Measurements from ENCODE around the gene ZNF530.

ZNF530 gene

DNA sequence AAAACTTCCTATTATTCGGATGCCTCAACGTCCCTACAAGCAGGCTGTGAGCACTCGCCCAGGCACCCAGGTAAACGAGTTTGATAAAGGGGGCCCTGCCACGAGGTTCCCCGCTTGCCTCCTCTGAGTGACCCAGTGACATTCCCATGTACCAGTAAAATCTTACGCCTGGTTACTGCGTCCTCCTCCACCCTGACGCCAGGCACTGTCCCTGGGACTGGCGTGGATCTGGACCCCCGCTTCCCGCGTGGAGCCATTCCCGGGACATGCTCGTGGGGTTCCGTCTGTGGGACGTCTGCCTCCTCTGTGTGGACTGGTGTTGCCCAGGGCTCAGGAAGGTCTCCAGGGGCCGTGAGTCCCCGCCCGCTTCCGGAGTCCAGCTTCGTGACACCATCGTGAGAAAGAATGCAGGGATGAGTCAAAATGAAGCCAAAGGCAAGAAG lies 39.6 kb upstream of the ZNF530 start:
- H3K4me3 ChIP-seq (ENCODE audit: low read depth, low read length) = peak overlapping the region; percentile 88
- no peak for DNase-seq (ENCODE audit: low read depth)
- in situ Hi-C loops (cut with HindIII; ENCODE audit: low sequenced_read_pairs) = no loop called here
- TF ChIP-seq, protein P1, sequence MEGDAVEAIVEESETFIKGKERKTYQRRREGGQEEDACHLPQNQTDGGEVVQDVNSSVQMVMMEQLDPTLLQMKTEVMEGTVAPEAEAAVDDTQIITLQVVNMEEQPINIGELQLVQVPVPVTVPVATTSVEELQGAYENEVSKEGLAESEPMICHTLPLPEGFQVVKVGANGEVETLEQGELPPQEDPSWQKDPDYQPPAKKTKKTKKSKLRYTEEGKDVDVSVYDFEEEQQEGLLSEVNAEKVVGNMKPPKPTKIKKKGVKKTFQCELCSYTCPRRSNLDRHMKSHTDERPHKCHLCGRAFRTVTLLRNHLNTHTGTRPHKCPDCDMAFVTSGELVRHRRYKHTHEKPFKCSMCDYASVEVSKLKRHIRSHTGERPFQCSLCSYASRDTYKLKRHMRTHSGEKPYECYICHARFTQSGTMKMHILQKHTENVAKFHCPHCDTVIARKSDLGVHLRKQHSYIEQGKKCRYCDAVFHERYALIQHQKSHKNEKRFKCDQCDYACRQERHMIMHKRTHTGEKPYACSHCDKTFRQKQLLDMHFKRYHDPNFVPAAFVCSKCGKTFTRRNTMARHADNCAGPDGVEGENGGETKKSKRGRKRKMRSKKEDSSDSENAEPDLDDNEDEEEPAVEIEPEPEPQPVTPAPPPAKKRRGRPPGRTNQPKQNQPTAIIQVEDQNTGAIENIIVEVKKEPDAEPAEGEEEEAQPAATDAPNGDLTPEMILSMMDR (IDR thresholded peaks at IDR 0.05; ENCODE audit: low read depth, low read length, missing control alignments) = no peak

DNA sequence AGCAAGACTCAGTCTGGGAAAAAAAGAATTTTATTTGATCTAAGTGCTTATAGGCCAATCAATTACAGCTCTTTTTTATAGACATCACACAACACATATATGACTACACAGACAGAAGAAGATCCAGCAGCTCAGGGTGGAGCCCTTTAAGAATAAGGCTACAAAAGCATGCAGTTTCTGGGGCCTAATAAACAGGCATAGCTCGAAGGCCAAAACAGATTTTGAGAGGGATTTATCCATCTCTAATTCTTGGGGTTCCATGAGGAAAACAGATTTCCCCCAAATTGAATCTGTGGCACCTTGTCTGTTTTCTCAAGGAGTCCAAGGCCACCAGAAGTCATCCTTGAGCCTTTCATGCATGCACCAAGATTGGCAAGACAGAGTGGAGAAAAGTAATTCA lies 36.1 kb upstream of the ZNF530 start:
- in situ Hi-C loops (cut with HindIII; ENCODE audit: low sequenced_read_pairs) = no loop called here
- H3K4me3 ChIP-seq (ENCODE audit: low read depth, low read length) = no peak overlapping the region
- no peak for DNase-seq (ENCODE audit: low read depth)
- TF ChIP-seq, protein P1 (IDR thresholded peaks at IDR 0.05; ENCODE audit: low read depth, low read length, missing control alignments) = no peak

DNA sequence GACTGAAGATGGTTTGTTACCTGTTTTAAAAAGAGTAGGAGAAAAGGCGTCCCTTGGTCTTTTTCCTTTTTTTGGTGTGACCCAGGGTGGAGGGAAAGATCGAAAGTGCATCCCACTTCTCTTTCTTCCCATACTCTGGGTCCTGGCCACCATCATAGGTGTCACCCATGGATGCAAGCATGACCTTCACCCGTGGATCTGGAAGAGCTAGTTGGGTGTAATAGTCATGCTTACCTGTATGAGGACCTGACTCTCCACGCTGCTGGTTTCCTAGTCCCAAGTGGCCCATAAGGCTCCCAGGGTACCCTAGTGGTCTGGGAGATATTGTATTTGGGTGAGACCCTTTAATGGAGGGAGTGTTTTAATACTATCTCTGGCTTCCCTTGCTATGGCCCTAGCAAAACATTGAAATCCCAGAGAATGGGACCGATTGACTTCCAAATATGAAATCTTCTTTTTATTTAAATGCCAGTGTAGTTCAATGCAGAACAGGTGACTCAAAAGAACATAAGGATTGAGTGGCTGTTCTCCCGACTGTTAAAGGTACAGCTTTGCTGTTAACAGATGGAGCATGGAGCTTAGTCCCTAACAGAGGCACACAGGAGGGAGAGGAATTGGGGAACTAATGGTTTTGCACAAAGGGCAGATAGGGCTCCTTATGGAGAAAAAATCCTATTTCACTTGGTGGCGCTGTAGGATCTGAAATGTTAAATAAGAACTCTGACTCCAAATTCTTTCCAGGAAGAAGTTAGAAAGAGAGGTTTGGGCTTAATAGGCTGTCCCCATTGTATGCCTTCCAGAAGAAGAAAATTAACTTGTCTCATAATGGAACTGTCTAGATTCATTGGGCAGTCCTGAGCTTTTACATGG lies 33.1 kb upstream of the ZNF530 start:
- H3K4me3 ChIP-seq (ENCODE audit: low read depth, low read length) = no peak overlapping the region
- peak; percentile 18 for DNase-seq (ENCODE audit: low read depth)
- in situ Hi-C loops (cut with HindIII; ENCODE audit: low sequenced_read_pairs) = no loop called here
- TF ChIP-seq, protein P1 (IDR thresholded peaks at IDR 0.05; ENCODE audit: low read depth, low read length, missing control alignments) = no peak

DNA sequence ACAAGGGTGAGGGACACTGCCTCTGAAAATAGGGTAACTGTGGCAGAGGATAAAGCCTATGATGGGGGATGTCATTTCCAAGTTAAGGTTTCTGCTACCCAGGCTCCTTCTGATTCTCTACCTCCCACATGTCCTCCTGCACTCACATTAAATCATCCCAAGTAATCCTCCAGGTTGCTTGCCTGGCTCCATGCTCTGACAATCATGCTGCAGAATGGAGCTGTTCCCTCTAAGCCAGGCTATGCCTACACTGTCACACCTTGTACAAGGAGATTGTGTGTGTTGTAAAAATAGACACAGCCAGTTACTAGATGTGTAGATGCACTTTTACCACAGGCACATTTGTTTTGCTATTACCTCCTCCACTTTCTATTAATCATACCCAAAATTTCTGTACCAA lies 29.0 kb upstream of the ZNF530 start:
- no peak for DNase-seq (ENCODE audit: low read depth)
- TF ChIP-seq, protein P1 (IDR thresholded peaks at IDR 0.05; ENCODE audit: low read depth, low read length, missing control alignments) = no peak
- in situ Hi-C loops (cut with HindIII; ENCODE audit: low sequenced_read_pairs) = no loop called here
- H3K4me3 ChIP-seq (ENCODE audit: low read depth, low read length) = no peak overlapping the region

DNA sequence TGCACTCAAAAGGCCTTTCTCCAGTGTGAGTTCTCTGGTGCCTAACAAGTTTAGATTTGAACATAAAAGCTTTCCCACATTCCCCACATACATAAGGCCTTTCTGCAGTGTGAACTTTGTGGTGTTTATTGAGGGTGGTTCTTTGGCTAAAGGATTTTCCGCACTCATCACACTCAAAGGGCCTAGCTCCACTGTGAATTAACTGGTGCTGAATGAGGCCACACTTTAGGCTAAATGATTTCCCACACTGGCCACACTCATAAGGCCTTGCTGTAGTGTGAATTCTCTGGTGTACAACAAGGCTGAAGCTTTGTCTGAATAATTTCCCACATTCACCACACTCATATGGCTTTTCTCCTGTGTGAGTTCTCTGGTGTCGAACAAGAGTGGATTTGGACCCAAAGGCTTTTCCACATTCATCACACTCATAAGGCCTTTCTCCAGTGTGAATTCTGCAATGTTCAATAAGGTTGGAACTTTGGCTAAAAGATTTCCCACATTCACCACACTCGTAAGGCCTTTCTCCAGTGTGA lies 27.2 kb upstream of the ZNF530 start:
- no peak for DNase-seq (ENCODE audit: low read depth)
- TF ChIP-seq, protein P1 (IDR thresholded peaks at IDR 0.05; ENCODE audit: low read depth, low read length, missing control alignments) = no peak
- H3K4me3 ChIP-seq (ENCODE audit: low read depth, low read length) = no peak overlapping the region
- in situ Hi-C loops (cut with HindIII; ENCODE audit: low sequenced_read_pairs) = no loop called here

DNA sequence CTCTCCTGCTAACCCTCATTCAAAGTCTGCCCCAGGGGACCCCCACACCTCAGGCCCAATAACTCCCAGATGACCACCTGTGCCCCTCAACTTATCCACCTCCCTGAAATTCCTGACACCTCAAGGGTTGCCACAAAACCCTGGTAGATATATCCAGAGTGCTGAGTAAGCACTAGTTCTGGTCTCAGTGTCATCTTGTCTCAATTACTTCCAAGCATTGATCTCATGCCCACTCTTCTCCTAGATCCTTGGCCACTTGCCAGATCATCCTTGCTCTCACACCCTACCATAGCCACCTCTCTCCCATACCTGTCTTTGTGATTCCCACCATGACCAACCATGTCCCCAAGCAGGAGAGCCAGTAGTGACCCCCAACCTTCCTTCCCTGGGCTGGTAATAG lies 23.0 kb upstream of the ZNF530 start:
- in situ Hi-C loops (cut with HindIII; ENCODE audit: low sequenced_read_pairs) = no loop called here

More for the DNA sequence above, 23.0 kb upstream of the ZNF530 start:
- no peak overlapping the region for H3K4me3 ChIP-seq (ENCODE audit: low read depth, low read length)
- TF ChIP-seq, protein P1 (IDR thresholded peaks at IDR 0.05; ENCODE audit: low read depth, low read length, missing control alignments) = no peak
- no peak for DNase-seq (ENCODE audit: low read depth)

All from astrocyte of the cerebellum (primary cell).